HG02588 (cell line): ENCODE data around the gene INTS14.
"Not testable (repeated sequence)": the region's sequence is repeated elsewhere in the genome, so short reads cannot be mapped to it uniquely, and the experiment has no call there.

Experiments used
- ATAC-seq: cut with Tn5 transposase; IDR thresholded peaks from one replicate; pipeline ENCODE4 v1.9.1; 2021; ENCODE audit warnings: mild to moderate bottlenecking, moderate library complexity; ENCODE audit not compliant: unreplicated experiment

INTS14 gene

GRCh38 chr15:65583701-65584100 lies 27.2 kb downstream of the INTS14 start:
- ATAC-seq, result no peak

- no peak for ATAC-seq
Measured at GRCh38 chr15:65580287-65580686, 30.6 kb downstream of the INTS14 start.

GRCh38 chr15:65579762-65580161 lies 31.2 kb downstream of the INTS14 start:
- no peak for ATAC-seq

- no peak for ATAC-seq
Measured at GRCh38 chr15:65578904-65579728, 31.8 kb downstream of the INTS14 start.

- ATAC-seq, result no peak
Measured at GRCh38 chr15:65577129-65577996, 33.6 kb downstream of the INTS14 start.

GRCh38 chr15:65576664-65577063 lies 34.3 kb downstream of the INTS14 start:
- no peak for ATAC-seq

- ATAC-seq, result no peak
Measured at GRCh38 chr15:65571971-65572370, 39.0 kb downstream of the INTS14 start.

- ATAC-seq, result no peak
Measured at GRCh38 chr15:65569728-65570127, 41.2 kb downstream of the INTS14 start.

- no peak for ATAC-seq
Measured at GRCh38 chr15:65561934-65562333, 49.0 kb downstream of the INTS14 start.

GRCh38 chr15:65559941-65560340 lies 51.0 kb downstream of the INTS14 start:
- ATAC-seq, result no peak

- ATAC-seq, result no peak
Measured at GRCh38 chr15:65558997-65559760, 51.8 kb downstream of the INTS14 start.

- ATAC-seq, result no peak
Measured at GRCh38 chr15:65558336-65558735, 52.6 kb downstream of the INTS14 start.

- ATAC-seq, result no peak
Measured at GRCh38 chr15:65556622-65557021, 54.3 kb downstream of the INTS14 start.

- ATAC-seq, result no peak
Measured at GRCh38 chr15:65553691-65554090, 57.2 kb downstream of the INTS14 start.

GRCh38 chr15:65552851-65553250 lies 58.1 kb downstream of the INTS14 start:
- ATAC-seq, result not testable (repeated sequence)

GRCh38 chr15:65551183-65551582 lies 59.7 kb downstream of the INTS14 start:
- no peak for ATAC-seq

- ATAC-seq, result no peak
Measured at GRCh38 chr15:65550681-65551098, 60.2 kb downstream of the INTS14 start.

GRCh38 chr15:65549288-65549687 lies 61.6 kb downstream of the INTS14 start:
- ATAC-seq, result not testable (repeated sequence)

- ATAC-seq, result no peak
Measured at GRCh38 chr15:65547841-65548240, 63.1 kb downstream of the INTS14 start.

- no peak for ATAC-seq
Measured at GRCh38 chr15:65541231-65541820, 69.6 kb downstream of the INTS14 start.

GRCh38 chr15:65540314-65540713 lies 70.6 kb downstream of the INTS14 start:
- no peak for ATAC-seq
